Pancreas (tissue), 10 donors: ENCODE measurements around the gene IFNA21. TPM values are rescaled to one million over a fixed set of nuclear protein-coding genes. Genes with fewer than 3 reads are reported as not detected.
A peak's percentile ranks its signal among the peaks of the same experiment; 100 is the strongest.

Source experiments
- ATAC-seq, 4 donors: fragments of 200-7000 bp; cut with Tn5 transposase; one replicate each; pipeline versions ENCODE4 v1.8.0 to v1.9.1; 2020; ENCODE audit warnings: mild to moderate bottlenecking in 4 of 4, moderate library complexity in 4 of 4
- DNase-seq, 6 donors: peaks; one replicate each; pipeline ENCODE4 v3.0.0-alpha.2; 2020
- FAIRE-seq: peaks from 2 replicates; lab custom pipeline; 2012; peaks lifted over from hg19 to GRCh38; lab: Jason Lieb, UNC
- H3K27ac ChIP-seq, 4 donors: fragments of 200-600 bp; sonication (generic); 1 replicate in 3 of 4; 2 replicates in 1 of 4; pipeline versions ENCODE4 v1.5.0 to v1.8.0; 2020
- H3K27me3 ChIP-seq, 4 donors: fragments of 200-600 bp; one replicate each; pipeline ENCODE4 v1.8.0; 2021
- H3K36me3 ChIP-seq, 3 donors: fragments of 200-600 bp; sonication (generic) in 1 of 3; one replicate each; pipeline versions ENCODE4 v1.5.0 to v1.8.0; 2020 to 2021
- H3K4me1 ChIP-seq, 3 donors: fragments of 200-600 bp; one replicate each; pipeline ENCODE4 v1.8.0; 2021
- H3K4me3 ChIP-seq, 4 donors: fragments of 200-600 bp; sonication (generic) in 2 of 4; one replicate each; pipeline versions ENCODE4 v1.5.0 to v1.8.0; 2020 to 2021
- H3K9me3 ChIP-seq, 4 donors: fragments of 200-600 bp; one replicate each; pipeline ENCODE4 v1.8.0; 2021
- CTCF ChIP-seq, 4 donors: fragments of 200-600 bp; sonication (generic) in 3 of 4; IDR thresholded peaks; one replicate each; pipeline versions ENCODE4 v1.5.0 to v1.8.0; 2021; ENCODE audit warnings: antibody characterized with exemption in 4 of 4
- WGBS, 2 donors: extraction: QIAGEN DNeasy Blood & Tissue Kit; methylation state at CpG; one replicate each; pipeline ENCODE4 v1.1.7; 2013; 5-methylcytosine and 5-hydroxymethylcytosine counted together
- intact Hi-C, 3 donors: fragments of 100-400 bp; cut with DNase I; formaldehyde crosslinking; loops; one replicate each; pipeline versions ENCODE4 v1.11.1 to v1.14.2; 2022
- polyA plus RNA-seq, 2 donors: library from polyadenylated mRNA; stranded (reverse); fragments of 200-250 nt; gene quantifications; one replicate each; pipeline ENCODE4 v1.2.3, GENCODE V29; 2013
- total RNA-seq, 6 donors: library from RNA; stranded (reverse); fragmentation: NEBNext Ultra II Directional in 4 of 6; extraction: Animal tissue kit (Norgen Biotek cat#: 25700) in 4 of 6; gene quantifications; one replicate each; pipeline versions ENCODE4 v1.2.1 to v1.2.4, GENCODE V29; 2021 to 2023
- donor health status: healthy with polysubstance abuse.
- donor health status: DM: no; HTN: no; CAD: no; lungs with moderate emphysema.
- donor health status: DM: no; HTN: no; CAD: no.
- donor health status: control.
- donor health status: control.
- donor health status: Bipolar disorder and iron deficiency.
- donor health status: DM: yes; HTN: yes; CAD: no.
- donor health status: DM: no; HTN: no; CAD: no.
- donor health status: DM: no; HTN: no; CAD: no.
- donor health status: DM: yes; HTN: yes; CAD: no.

IFNA21 gene
- total and polyA plus RNA-seq, 8 donors: not detected

- Histone ChIP-seq H3K27ac (no peak overlapping the region), H3K9me3 (no peaks in the 10 kb centered on the region), H3K4me3 (no peak overlapping the region), H3K4me1 (no peaks in the 10 kb centered on the region), H3K36me3 (no peaks in the 10 kb centered on the region), H3K27me3 (no peaks in the 10 kb centered on the region)
- DNase-seq (no peak), ATAC-seq (no peak), FAIRE-seq (no peak)
- WGBS, 2 donors: 39 to 53% methylated on average over 1 of the region's 1 CpG
- TF ChIP-seq CTCF (IDR thresholded peaks at IDR 0.05): no peak
- intact Hi-C loops: no loop called here
Observed at GRCh38 chr9:21171351-21171750, 4.9 kb upstream of the IFNA21 start.

- FAIRE-seq (no peak), DNase-seq (no peak), ATAC-seq (no peak)
- intact Hi-C loops: no loop called here
- no peak overlapping the region for H3K27ac ChIP-seq
- no peaks in the 10 kb centered on the region for H3K4me1 ChIP-seq
- H3K36me3 ChIP-seq: no peaks in the 10 kb centered on the region
- TF ChIP-seq CTCF (IDR thresholded peaks at IDR 0.05): no peak
- H3K27me3 ChIP-seq: no peaks in the 10 kb centered on the region
- H3K4me3 ChIP-seq: no peak overlapping the region
- H3K9me3 ChIP-seq: no peaks in the 10 kb centered on the region
- 75 to 81% methylated on average over 1 of the region's 1 CpG for WGBS, 2 donors
Observed at GRCh38 chr9:21165516-21165915, 944 bp downstream of the IFNA21 start.

- no peak for FAIRE-seq
- intact Hi-C loops: no loop called here
- Histone ChIP-seq H3K27ac (no peak overlapping the region), H3K4me1 (no peaks in the 10 kb centered on the region), H3K4me3 (no peak overlapping the region), H3K9me3 (no peaks in the 10 kb centered on the region), H3K27me3 (no peaks in the 10 kb centered on the region), H3K36me3 (no peaks in the 10 kb centered on the region)
- no peak for DNase-seq
- ATAC-seq: no peak
- no peak for TF ChIP-seq CTCF (IDR thresholded peaks at IDR 0.05)
- WGBS, 2 donors: 4 to 6% methylated on average over 1 of the region's 1 CpG
Observed at GRCh38 chr9:21160178-21160577, 6.3 kb downstream of the IFNA21 start.

DNA sequence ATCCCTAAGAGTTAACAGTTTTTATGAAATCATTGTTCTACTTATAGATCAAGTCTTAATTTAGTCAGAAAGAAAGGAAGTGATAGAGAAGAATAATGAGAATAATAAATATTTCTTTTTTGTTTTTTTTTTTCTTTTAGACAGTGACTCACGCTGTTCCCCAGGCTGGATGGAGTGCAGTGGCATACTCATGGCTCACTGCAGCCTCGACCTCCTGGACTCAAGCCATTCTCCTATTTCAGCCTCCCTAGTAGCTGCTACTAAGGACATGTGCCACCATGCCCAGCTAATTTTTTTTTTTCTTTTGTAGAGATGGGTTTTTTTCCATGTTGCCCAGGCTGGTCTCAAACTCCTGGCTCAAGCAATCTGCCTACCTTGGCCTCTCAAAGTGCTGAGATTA, 11.0 kb downstream of the IFNA21 start:
- intact Hi-C loops: no loop called here
- Histone ChIP-seq H3K9me3 (no peaks in the 10 kb centered on the region), H3K4me1 (no peaks in the 10 kb centered on the region), H3K27me3 (no peaks in the 10 kb centered on the region), H3K36me3 (no peaks in the 10 kb centered on the region), H3K27ac (no peak overlapping the region), H3K4me3 (no peak overlapping the region)
- FAIRE-seq: no peak
- no peak for DNase-seq
- no peak for TF ChIP-seq CTCF (IDR thresholded peaks at IDR 0.05)
- ATAC-seq: no peak
- WGBS, 2 donors: 60 to 71% methylated on average over 2 of the region's 2 CpGs

DNA sequence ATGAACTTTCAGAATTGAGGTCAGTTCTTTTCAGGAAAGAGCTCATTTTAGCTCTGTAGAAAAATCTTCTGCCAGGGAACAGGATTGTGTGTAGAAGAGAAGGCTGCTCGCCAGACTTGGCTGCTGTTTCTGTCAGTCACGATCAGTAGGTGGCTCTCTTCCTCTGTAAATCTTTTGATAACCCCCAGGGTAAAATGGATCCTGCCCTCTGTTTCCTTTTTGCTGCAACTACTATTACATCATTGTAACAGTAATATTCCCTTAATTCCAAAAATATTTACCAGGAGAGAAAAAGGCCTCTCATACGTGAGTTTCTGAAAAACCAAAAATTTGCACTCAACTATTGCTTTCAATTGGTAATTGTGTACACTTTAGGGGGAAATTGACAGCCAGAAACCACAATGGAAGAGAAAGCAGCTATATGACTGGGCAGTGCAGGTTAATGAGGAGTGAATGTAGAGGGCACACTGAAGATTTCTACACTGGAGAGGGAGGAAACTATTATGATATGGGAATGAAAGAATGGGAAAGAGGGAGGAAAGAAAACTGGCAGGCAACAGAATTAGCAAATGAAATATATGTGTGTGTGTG, 12.3 kb downstream of the IFNA21 start:
- TF ChIP-seq CTCF (IDR thresholded peaks at IDR 0.05): no peak
- H3K4me3 ChIP-seq: no peak overlapping the region
- no peaks in the 10 kb centered on the region for H3K27me3 ChIP-seq
- WGBS, 2 donors: 12 to 17% methylated on average over 3 of the region's 3 CpGs
- no peak overlapping the region for H3K27ac ChIP-seq
- no peaks in the 10 kb centered on the region for H3K9me3 ChIP-seq
- peak in 2 of 4 donors; percentile 45 to 49 for ATAC-seq
- no peak for DNase-seq
- no peak for FAIRE-seq
- intact Hi-C loops: no loop called here
- no peaks in the 10 kb centered on the region for H3K4me1 ChIP-seq
- no peaks in the 10 kb centered on the region for H3K36me3 ChIP-seq
